IPS DF 6.9 (cell line): ENCODE results near the gene ATP6V1A.

ENCODE experiments used
- DNase-seq: peaks from one replicate; pipeline ENCODE4 v3.0.0-alpha.2; 2013; ENCODE audit warnings: low read depth, low spot score
- H3K27ac ChIP-seq: one replicate; pipeline ENCODE4 v1.5.1; 2013; ENCODE audit warnings: low read length, control low read depth
- H3K27me3 ChIP-seq: 2 replicates; pipeline ENCODE4 v1.6.1; 2013; ENCODE audit warnings: mild to moderate bottlenecking, low read length; ENCODE audit not compliant: control insufficient read depth, insufficient read depth
- H3K36me3 ChIP-seq: 2 replicates; pipeline ENCODE4 v1.6.1; 2013; ENCODE audit warnings: low read length; ENCODE audit not compliant: control insufficient read depth, insufficient read depth
- H3K4me1 ChIP-seq: 2 replicates; pipeline ENCODE4 v1.6.1; 2013; ENCODE audit warnings: low read length; ENCODE audit not compliant: control insufficient read depth, insufficient read depth
- H3K4me3 ChIP-seq: 2 replicates; pipeline ENCODE4 v1.5.1; 2013; ENCODE audit warnings: mild to moderate bottlenecking, low read length
- H3K9me3 ChIP-seq: 2 replicates; pipeline ENCODE4 v1.6.1; 2013; ENCODE audit warnings: low read length, inconsistent platforms; ENCODE audit not compliant: control insufficient read depth, insufficient read depth
- WGBS: extraction: QIAGEN DNeasy Blood & Tissue Kit; methylation state at CpG from one replicate; pipeline ENCODE4 v1.1.7; 2013; ENCODE audit warnings: mixed read lengths, missing lambda C conversion rate; ENCODE audit not compliant: insufficient read length, insufficient coverage; 5-methylcytosine and 5-hydroxymethylcytosine counted together

ATP6V1A gene

DNA sequence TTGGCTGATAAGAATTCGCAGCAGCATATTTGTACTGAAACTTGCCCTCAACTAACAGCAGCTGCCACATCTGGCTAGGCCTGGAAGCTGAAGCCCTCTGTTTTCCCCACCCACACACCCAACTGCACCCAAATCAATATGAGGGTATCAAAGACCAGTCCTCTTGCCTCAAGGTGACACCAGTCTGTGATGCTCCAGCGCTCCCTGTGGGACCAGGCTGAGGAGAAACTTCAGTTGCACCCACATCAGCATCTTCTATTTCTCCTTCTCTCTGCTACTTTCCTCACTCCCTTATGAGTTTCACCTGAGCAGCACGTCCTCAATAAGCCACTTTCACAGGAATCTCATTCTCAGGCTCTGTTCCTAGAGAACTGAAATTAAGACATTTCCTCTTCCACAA is 73.0 kb downstream of the ATP6V1A start:
- Histone ChIP-seq H3K27ac (no peak overlapping the region), H3K4me1 (no peaks in the 10 kb centered on the region), H3K4me3 (no peak overlapping the region), H3K9me3 (no peaks in the 10 kb centered on the region), H3K36me3 (no peaks in the 10 kb centered on the region), H3K27me3 (no peaks in the 10 kb centered on the region)
- no CpG with 5 or more reads among the region's 3 CpGs for WGBS
- no peak for DNase-seq

DNA sequence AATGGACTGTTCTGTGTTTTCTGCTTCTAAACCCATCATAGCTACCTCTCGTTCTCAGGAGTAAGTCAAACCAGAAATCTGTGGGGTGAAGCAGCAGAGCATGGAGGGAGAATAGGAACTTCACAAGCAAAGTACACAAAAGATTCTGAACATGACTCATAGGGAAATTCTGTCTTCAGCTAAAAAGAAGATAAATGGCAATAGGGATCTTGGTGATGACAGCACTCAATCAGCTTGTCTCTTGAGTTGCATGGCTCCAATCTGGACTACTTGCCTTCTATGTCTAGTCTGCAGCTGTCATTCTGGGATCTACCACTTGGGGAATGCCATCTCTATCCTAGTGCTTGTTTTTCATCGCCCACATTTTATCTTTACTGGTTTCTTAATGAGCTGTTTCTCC is 78.3 kb downstream of the ATP6V1A start:
- DNase-seq = no peak
- no CpG with 5 or more reads among the region's 2 CpGs for WGBS

DNA sequence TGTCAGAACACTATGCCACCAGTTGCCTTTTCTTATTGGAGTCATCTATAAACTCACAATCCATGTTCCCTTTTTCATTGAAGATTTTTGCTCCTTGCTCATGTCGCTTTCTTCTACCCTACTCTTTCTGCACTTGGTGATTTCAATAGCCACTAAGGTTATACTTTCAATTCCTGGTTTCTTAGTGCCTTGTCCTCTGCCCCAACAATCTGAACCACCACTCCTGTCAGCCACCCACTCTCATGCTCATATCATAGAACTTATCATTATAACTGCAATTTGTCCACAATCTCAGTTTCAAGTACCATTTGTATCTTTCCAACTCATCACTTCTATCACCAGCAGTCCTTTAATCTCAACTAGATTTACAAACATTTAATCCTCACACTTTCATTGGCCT is 81.8 kb downstream of the ATP6V1A start:
- Histone ChIP-seq H3K9me3 (no peaks in the 10 kb centered on the region), H3K27me3 (no peaks in the 10 kb centered on the region), H3K4me1 (no peaks in the 10 kb centered on the region), H3K4me3 (no peak overlapping the region), H3K27ac (no peak overlapping the region), H3K36me3 (no peaks in the 10 kb centered on the region)
- WGBS = no CpG with 5 or more reads among the region's 1 CpG
- no peak for DNase-seq

More for the DNA sequence above, 78.3 kb downstream of the ATP6V1A start:
- Histone ChIP-seq H3K4me1 (no peaks in the 10 kb centered on the region), H3K4me3 (no peak overlapping the region), H3K36me3 (no peaks in the 10 kb centered on the region), H3K9me3 (no peaks in the 10 kb centered on the region), H3K27me3 (no peaks in the 10 kb centered on the region), H3K27ac (no peak overlapping the region)

DNA sequence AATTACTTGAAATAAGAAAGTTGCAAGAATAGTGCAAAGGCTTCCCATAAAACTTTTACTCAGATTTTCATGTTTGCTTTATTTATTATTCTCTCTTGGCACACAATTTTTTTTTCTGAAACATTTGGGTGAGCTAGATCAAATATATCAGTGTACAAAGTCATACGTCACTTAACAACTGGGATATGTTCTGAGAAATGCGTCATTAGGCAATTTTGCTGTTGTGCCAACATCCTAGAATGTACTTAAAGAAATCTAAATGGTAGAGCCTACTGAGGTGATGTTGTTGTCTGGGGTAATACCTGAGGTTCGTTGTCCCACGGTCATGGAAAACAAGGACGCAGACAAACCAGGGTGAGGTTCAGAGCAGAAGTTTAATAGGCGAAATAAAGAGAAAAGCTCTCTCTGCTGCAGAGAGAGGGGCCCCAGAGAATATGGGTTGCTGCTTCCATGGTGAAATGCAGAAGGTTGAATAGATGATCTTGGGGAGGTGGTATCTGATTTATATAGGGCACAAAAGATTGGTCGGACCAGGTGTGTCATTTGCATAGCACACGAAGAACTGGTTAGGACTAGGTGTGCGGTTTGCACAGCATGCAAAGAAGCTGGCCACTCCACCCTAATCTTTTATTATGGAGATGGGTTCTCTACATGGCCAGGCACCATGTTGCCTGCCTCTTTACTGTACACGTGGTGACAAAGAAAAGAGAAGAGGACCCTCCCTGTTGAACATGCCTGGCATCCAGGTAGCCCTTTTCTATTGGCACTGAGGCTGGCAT is 82.9 kb downstream of the ATP6V1A start:
- H3K36me3 ChIP-seq = no peaks in the 10 kb centered on the region
- no CpG with 5 or more reads among the region's 10 CpGs for WGBS
- no peak overlapping the region for H3K27ac ChIP-seq
- no peak overlapping the region for H3K4me3 ChIP-seq
- no peaks in the 10 kb centered on the region for H3K4me1 ChIP-seq
- no peaks in the 10 kb centered on the region for H3K9me3 ChIP-seq
- H3K27me3 ChIP-seq = no peaks in the 10 kb centered on the region
- DNase-seq = no peak

DNA sequence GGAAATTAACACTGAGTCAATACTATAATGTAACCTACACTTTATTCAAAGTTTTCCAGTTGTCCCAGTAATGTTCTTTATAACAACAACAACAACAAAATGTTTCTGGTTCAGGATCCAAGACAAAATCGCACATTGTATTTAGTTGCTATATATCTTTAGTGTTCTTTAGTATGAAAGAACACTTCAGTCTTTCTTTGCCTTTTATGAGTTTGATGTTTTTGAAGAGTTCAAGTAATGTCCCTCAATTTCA is 84.2 kb downstream of the ATP6V1A start:
- H3K4me3 ChIP-seq = no peak overlapping the region
- no peaks in the 10 kb centered on the region for H3K36me3 ChIP-seq
- H3K9me3 ChIP-seq = no peaks in the 10 kb centered on the region
- H3K27me3 ChIP-seq = no peaks in the 10 kb centered on the region
- DNase-seq = no peak
- no peaks in the 10 kb centered on the region for H3K4me1 ChIP-seq
- no peak overlapping the region for H3K27ac ChIP-seq
- WGBS = no CpG with 5 or more reads among the region's 1 CpG

DNA sequence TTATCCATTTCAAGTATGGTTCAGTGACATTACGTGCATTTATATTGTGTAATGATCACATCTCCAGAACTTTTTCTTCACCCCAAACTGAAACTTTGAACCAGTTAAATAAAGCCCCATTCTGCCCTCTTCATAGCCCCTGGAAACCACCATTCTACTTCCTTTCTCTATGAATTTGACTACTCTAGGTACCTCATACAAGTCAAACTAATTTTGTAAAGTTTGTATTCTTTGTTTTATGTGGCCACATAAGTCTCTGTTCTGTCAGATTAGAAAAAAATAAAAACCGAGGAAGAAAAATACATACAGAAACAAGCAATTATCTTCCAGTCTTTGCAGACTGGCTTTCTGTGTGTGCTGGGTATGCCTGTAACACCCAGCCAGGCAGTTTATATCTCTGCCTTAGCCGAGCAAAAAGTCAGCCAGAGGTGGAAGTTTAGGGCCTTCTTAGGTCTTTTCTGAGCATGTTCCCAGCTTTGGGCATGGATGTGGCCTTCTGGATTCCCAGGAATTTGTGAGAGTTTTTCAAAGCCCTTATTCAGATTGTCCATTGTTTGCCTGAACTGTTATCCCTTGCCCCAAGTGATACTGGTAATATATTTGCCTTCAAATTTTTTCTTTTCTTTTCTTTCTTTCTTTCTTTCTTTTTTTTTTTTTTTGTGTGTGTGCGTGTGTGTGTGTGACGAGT is 85.8 kb downstream of the ATP6V1A start:
- Histone ChIP-seq H3K4me1 (no peaks in the 10 kb centered on the region), H3K36me3 (no peaks in the 10 kb centered on the region), H3K27me3 (no peaks in the 10 kb centered on the region), H3K9me3 (no peaks in the 10 kb centered on the region), H3K27ac (no peak overlapping the region), H3K4me3 (no peak overlapping the region)
- WGBS = no CpG with 5 or more reads among the region's 5 CpGs
- no peak for DNase-seq

DNA sequence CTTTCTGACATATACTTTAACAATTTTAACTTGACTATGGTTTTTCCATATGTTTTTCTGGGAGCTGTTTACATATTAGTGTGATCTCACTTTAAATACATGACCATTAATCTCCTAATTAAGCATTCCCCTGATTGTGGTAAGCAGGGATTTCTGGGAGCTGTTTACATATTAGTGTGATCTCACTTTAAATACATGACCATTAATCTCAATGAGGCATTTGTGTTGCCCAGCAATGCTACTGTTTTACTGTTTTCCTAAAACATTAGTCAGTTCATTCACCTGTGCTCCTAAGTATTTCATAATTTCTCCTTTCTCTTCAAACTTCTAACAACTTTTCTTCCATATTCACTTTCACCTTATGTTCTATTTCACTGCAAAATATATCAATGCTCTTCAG is 88.1 kb downstream of the ATP6V1A start:
- Histone ChIP-seq H3K4me3 (no peak overlapping the region), H3K9me3 (no peaks in the 10 kb centered on the region), H3K27me3 (no peaks in the 10 kb centered on the region), H3K4me1 (no peaks in the 10 kb centered on the region), H3K36me3 (no peaks in the 10 kb centered on the region), H3K27ac (no peak overlapping the region)
- DNase-seq = no peak

DNA sequence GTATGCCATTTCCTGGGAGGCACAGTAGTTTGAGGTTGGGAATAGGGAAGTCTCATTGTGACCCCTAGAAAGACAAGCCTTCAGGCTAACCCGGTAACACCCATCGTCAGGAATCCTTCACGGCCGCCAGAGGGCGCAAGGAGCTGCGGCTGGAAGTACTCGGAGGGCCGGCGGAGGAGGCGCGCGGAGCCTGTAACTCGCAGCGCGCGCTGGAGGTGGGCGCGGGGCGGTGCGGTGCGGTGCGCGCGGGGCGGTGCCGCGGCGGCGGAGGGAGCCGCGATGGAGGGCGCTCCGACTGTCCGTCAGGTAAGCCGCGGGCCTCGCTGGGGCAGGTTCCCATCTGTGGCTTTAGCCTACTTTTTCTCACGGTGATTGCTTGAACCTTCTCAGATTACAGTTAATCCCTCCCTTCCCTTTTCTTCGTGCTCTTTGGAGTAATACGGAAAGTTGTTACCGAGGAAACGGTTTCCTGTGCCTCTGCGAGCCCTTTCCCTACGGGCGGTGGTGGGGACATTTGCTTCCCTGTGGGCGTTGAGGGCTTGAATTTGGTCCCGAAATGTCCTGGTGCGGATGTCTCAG is 91.9 kb downstream of the ATP6V1A start, which contains the start of gene GRAMD1C:
TSS of gene GRAMD1C (plus strand) at position 158 of the 579 bp plus-strand sequence. CDS start at position 280, 122 bp downstream.
- H3K4me3 ChIP-seq = peak within 1 kb of the TSS; percentile 47; the same call in 1 of the 2 replicates
- no peaks in the 10 kb centered on the region for H3K36me3 ChIP-seq
- H3K9me3 ChIP-seq = no peaks in the 10 kb centered on the region
- no peaks in the 10 kb centered on the region for H3K27me3 ChIP-seq
- DNase-seq = peak; percentile 88
- no CpG with 5 or more reads among the region's 48 CpGs for WGBS
- H3K27ac ChIP-seq = no peak within 1 kb of the TSS
- H3K4me1 ChIP-seq = no peaks in the 10 kb centered on the region

DNA sequence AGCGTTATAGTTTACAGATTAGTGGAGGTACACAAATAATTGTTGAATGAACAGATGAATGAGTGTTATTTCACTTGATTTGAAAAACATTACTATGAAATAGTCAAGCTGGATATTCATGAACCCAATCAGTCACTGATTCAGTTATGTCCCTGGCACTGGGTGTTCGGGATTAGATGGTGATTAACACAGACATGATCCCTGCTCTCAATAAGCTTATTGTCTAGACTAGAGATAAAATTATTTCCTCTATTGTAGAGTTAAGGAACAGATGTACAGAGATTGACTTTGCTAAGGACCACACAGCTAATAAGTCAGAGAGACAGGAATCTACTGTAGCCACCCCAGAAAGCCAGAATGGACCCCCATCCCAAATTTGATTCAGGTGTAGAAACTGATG is 92.7 kb downstream of the ATP6V1A start:
- Histone ChIP-seq H3K27me3 (no peaks in the 10 kb centered on the region), H3K9me3 (no peaks in the 10 kb centered on the region), H3K4me3 (no peak overlapping the region), H3K27ac (no peak overlapping the region), H3K36me3 (no peaks in the 10 kb centered on the region), H3K4me1 (no peaks in the 10 kb centered on the region)
- DNase-seq = no peak
- WGBS = no CpG with 5 or more reads among the region's 2 CpGs

DNA sequence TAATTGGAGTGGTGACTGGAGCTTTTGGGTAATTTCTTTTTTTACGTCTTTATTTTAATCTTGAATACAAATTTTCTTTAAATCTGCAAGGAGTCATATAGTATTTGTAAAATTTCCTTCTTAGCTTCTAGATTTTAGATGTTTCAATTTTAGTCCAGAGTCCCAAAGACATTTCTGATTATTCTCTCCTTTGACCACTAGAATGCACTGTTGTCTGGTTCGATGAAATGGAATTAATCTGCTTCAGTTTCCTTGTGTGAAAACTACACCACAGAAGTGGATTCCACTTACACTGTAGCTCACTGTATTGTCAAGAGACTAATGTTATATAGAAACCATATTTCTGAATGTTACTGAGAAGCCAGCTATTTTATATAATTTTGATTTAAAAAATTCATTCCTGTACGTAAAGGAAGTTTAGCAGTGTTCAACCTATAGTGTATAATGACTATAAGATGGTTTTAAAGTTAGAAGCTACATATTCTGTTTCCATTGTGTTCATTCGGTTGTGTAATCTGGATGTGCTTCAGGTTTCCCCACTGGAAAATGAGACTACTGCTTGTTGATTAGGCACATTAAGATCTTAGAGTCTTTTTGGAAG is 97.9 kb downstream of the ATP6V1A start:
- Histone ChIP-seq H3K4me3 (no peak overlapping the region), H3K36me3 (no peaks in the 10 kb centered on the region), H3K4me1 (no peaks in the 10 kb centered on the region), H3K27me3 (no peaks in the 10 kb centered on the region), H3K27ac (no peak overlapping the region), H3K9me3 (no peaks in the 10 kb centered on the region)
- DNase-seq = no peak
- WGBS = no CpG with 5 or more reads among the region's 4 CpGs
